Measurements from ENCODE around the gene LEF1. TPM values are rescaled to one million over a fixed set of nuclear protein-coding genes. Genes with fewer than 3 reads are reported as not detected.

LEF1 gene
- total and polyA plus RNA-seq, 9 of the 15 experiments (the other 6 are each of a cell fraction or from before 2014, with no cell fraction given) = 15.1 to 81.1 (median 29.7) TPM

DNA sequence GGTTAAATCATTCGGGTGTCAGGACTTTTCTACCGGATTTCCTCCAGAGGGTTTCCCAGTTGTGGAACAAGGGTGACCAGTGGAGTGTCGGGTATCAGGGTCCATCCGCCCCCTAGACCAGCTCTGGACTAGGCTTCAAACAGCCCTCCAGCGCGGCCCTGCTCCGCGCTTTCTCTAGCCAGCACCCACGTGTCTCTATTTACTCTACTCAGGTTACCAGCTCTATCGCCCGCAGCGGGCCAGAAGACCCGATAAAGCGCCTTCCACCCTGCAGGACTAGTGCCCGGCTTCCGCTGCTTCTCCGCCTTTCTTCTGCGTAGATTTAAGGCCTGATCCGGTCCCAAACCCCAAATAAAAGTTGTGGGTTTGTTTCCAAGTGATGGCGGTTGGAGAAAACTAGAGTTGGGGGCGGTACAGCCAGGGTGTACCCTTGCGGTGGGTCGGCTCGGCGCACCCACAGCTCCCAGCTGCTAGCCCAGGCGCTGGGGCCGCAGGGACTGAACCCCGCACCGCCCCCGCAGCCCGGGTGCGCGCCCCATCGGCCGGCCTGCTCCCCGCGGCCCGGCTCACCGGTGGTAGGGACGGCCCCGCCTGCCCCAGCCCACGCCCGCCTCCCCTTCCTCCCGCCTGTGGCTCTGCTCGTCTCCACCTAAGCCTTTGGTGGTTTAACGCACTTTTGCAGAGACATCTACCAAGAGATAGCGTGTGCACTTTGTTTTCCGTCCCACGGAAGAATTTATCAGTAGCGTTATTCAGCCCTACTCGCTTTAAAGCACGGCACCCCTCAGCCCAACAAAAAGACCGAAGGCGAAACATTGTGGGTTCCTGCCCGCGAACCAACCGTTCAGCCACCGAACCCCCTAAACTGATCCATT lies 2.1 kb downstream of the LEF1 start (continued):
- TF ChIP-seq PHF21A (IDR thresholded peaks at IDR 0.05; ENCODE audit: borderline replicate concordance, low read depth) (0 out of 2 replicates have a peak, but pooled peaks have one; percentile 18), KLF10 (CRISPR knock-in tag; IDR thresholded peaks at IDR 0.05) (no peak), FOXA3 (CRISPR knock-in tag; conservative IDR thresholded peaks at IDR 0.05 in 1 of 2, IDR thresholded peaks at IDR 0.05 in 1 of 2) (peak in 1 of 2 experiments; percentile 87; a peak in 2 of 4 replicates), ILK (tag; IDR thresholded peaks at IDR 0.05; ENCODE audit: borderline replicate concordance, low read depth) (no peak), ZNF384 (IDR thresholded peaks at IDR 0.05; ENCODE audit: low read depth, low read length) (no peak), MYC (IDR thresholded peaks at IDR 0.05; ENCODE audit: low read depth, low read length) (peak; percentile 72), MYC (CRISPR knock-in tag; IDR thresholded peaks at IDR 0.05; ENCODE audit: borderline replicate concordance, low read depth) (no peak), HDAC1 (IDR thresholded peaks at IDR 0.05) (peak in 1 of 2 experiments; percentile 27; a peak in 2 of 4 replicates), EGR1 (conservative IDR thresholded peaks at IDR 0.05) (peak; percentile 78), SREBF2 (CRISPR knock-in tag; IDR thresholded peaks at IDR 0.05) (no peak), ZC3H8 (IDR thresholded peaks at IDR 0.05) (no peak), SRF (CRISPR knock-in tag; IDR thresholded peaks at IDR 0.05) (peak in 1 of 2 experiments; percentile 60; a peak in 1 of 4 replicates), KDM4B (IDR thresholded peaks at IDR 0.05; ENCODE audit: borderline replicate concordance in 2 of 2, low read depth in 1 of 2) (no peak), TGIF2 (CRISPR knock-in tag; IDR thresholded peaks at IDR 0.05) (no peak), CTBP1 (IDR thresholded peaks at IDR 0.05; ENCODE audit: borderline replicate concordance) (peak; percentile 37), FOXK2 (conservative IDR thresholded peaks at IDR 0.05 in 1 of 2, IDR thresholded peaks at IDR 0.05 in 1 of 2; ENCODE audit: low read depth in 2 of 2) (peak; percentile 94), ETS2 (tag; IDR thresholded peaks at IDR 0.05; ENCODE audit: borderline replicate concordance, poor library complexity, severe bottlenecking) (no peak), MBD2 (IDR thresholded peaks at IDR 0.05; ENCODE audit: borderline replicate concordance, low read depth) (0 out of 2 replicates have a peak, but pooled peaks have one; percentile 5), MAZ (CRISPR knock-in tag; conservative IDR thresholded peaks at IDR 0.05 in 1 of 2, IDR thresholded peaks at IDR 0.05 in 1 of 2) (peak; percentile 17 to 29; a peak in 2 of 4 replicates), TAL1 (IDR thresholded peaks at IDR 0.05) (no peak)
- TF ChIP-seq, protein P1, sequence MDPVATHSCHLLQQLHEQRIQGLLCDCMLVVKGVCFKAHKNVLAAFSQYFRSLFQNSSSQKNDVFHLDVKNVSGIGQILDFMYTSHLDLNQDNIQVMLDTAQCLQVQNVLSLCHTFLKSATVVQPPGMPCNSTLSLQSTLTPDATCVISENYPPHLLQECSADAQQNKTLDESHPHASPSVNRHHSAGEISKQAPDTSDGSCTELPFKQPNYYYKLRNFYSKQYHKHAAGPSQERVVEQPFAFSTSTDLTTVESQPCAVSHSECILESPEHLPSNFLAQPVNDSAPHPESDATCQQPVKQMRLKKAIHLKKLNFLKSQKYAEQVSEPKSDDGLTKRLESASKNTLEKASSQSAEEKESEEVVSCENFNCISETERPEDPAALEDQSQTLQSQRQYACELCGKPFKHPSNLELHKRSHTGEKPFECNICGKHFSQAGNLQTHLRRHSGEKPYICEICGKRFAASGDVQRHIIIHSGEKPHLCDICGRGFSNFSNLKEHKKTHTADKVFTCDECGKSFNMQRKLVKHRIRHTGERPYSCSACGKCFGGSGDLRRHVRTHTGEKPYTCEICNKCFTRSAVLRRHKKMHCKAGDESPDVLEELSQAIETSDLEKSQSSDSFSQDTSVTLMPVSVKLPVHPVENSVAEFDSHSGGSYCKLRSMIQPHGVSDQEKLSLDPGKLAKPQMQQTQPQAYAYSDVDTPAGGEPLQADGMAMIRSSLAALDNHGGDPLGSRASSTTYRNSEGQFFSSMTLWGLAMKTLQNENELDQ (CRISPR knock-in tag; IDR thresholded peaks at IDR 0.05; ENCODE audit: borderline replicate concordance) = no peak

Measured in K562 (cell line).